ENCODE results near the gene C2CD3.

C2CD3 gene

GRCh38 chr11:74024261-74025029 lies 146.4 kb downstream of the C2CD3 start:
- Histone ChIP-seq H3K27me3 (replicated peaks; ENCODE audit: control insufficient read depth, insufficient read depth, low read length, poor library complexity, severe bottlenecking) (no peaks in the 10 kb centered on the region), H3K9me3 (ENCODE audit: control insufficient read depth, low read length) (no peaks in the 10 kb centered on the region), H3K4me3 (ENCODE audit: insufficient read depth, low read depth, low read length, poor library complexity, severe bottlenecking) (no peak overlapping the region), H3K36me3 (ENCODE audit: control insufficient read depth, insufficient read depth, low read length) (no peaks in the 10 kb centered on the region), H3K27ac (ENCODE audit: insufficient read depth, low read length, poor library complexity, severe bottlenecking) (no peak overlapping the region), H3K4me1 (ENCODE audit: control insufficient read depth, insufficient read depth, low read length, poor library complexity, severe bottlenecking) (peaks cover 22% of the 10 kb centered on the region)
- DNase-seq: no peak

- peaks cover 33% of the 10 kb centered on the region for H3K4me1 ChIP-seq (ENCODE audit: control insufficient read depth, insufficient read depth, low read length, poor library complexity, severe bottlenecking)
These were observed 147.5 kb downstream of the C2CD3 start for GRCh38 chr11:74023276-74023675.

GRCh38 chr11:74022546-74022945 lies 148.3 kb downstream of the C2CD3 start:
- H3K27ac ChIP-seq (ENCODE audit: insufficient read depth, low read length, poor library complexity, severe bottlenecking): no peak overlapping the region
- H3K27me3 ChIP-seq (replicated peaks; ENCODE audit: control insufficient read depth, insufficient read depth, low read length, poor library complexity, severe bottlenecking): no peaks in the 10 kb centered on the region
- H3K4me3 ChIP-seq (ENCODE audit: insufficient read depth, low read depth, low read length, poor library complexity, severe bottlenecking): no peak overlapping the region
- H3K4me1 ChIP-seq (ENCODE audit: control insufficient read depth, insufficient read depth, low read length, poor library complexity, severe bottlenecking): peaks cover 35% of the 10 kb centered on the region
- no peaks in the 10 kb centered on the region for H3K9me3 ChIP-seq (ENCODE audit: control insufficient read depth, low read length)
- no peak for DNase-seq
- no peaks in the 10 kb centered on the region for H3K36me3 ChIP-seq (ENCODE audit: control insufficient read depth, insufficient read depth, low read length)

More at GRCh38 chr11:74023276-74023675, 147.5 kb downstream of the C2CD3 start:
- Histone ChIP-seq H3K27ac (ENCODE audit: insufficient read depth, low read length, poor library complexity, severe bottlenecking) (no peak overlapping the region), H3K27me3 (replicated peaks; ENCODE audit: control insufficient read depth, insufficient read depth, low read length, poor library complexity, severe bottlenecking) (no peaks in the 10 kb centered on the region), H3K9me3 (ENCODE audit: control insufficient read depth, low read length) (no peaks in the 10 kb centered on the region), H3K4me3 (ENCODE audit: insufficient read depth, low read depth, low read length, poor library complexity, severe bottlenecking) (no peak overlapping the region), H3K36me3 (ENCODE audit: control insufficient read depth, insufficient read depth, low read length) (no peaks in the 10 kb centered on the region)
- no peak for DNase-seq

DNA sequence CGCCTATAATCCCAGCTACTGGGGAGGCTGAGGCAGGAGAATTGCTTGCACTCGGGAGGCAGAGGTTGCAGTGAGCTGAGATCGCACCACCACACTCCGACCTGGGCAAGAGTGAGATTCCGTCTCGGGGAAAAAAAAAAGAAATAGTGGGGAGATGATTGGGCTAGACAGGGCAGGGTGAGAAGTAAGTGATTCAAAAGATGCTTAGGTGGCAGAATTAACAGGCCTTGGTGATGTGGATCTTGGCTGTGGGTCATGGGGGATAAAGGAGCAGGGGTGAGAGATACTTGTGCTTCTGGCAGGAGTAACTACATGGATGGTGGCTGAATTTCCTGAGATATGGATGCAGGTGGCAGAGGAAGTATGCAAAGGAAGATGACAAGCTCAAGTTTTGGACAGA lies 148.8 kb downstream of the C2CD3 start:
- Histone ChIP-seq H3K27me3 (replicated peaks; ENCODE audit: control insufficient read depth, insufficient read depth, low read length, poor library complexity, severe bottlenecking) (no peaks in the 10 kb centered on the region), H3K27ac (ENCODE audit: insufficient read depth, low read length, poor library complexity, severe bottlenecking) (no peak overlapping the region), H3K36me3 (ENCODE audit: control insufficient read depth, insufficient read depth, low read length) (no peaks in the 10 kb centered on the region), H3K4me1 (ENCODE audit: control insufficient read depth, insufficient read depth, low read length, poor library complexity, severe bottlenecking) (peaks cover 35% of the 10 kb centered on the region), H3K9me3 (ENCODE audit: control insufficient read depth, low read length) (no peaks in the 10 kb centered on the region), H3K4me3 (ENCODE audit: insufficient read depth, low read depth, low read length, poor library complexity, severe bottlenecking) (no peak overlapping the region)
- no peak for DNase-seq

GRCh38 chr11:74020539-74020938 lies 150.3 kb downstream of the C2CD3 start:
- no peaks in the 10 kb centered on the region for H3K27me3 ChIP-seq (replicated peaks; ENCODE audit: control insufficient read depth, insufficient read depth, low read length, poor library complexity, severe bottlenecking)
- no peak overlapping the region for H3K27ac ChIP-seq (ENCODE audit: insufficient read depth, low read length, poor library complexity, severe bottlenecking)
- DNase-seq: no peak
- H3K4me3 ChIP-seq (ENCODE audit: insufficient read depth, low read depth, low read length, poor library complexity, severe bottlenecking): no peak overlapping the region
- H3K9me3 ChIP-seq (ENCODE audit: control insufficient read depth, low read length): no peaks in the 10 kb centered on the region
- H3K4me1 ChIP-seq (ENCODE audit: control insufficient read depth, insufficient read depth, low read length, poor library complexity, severe bottlenecking): peaks cover 42% of the 10 kb centered on the region
- H3K36me3 ChIP-seq (ENCODE audit: control insufficient read depth, insufficient read depth, low read length): no peaks in the 10 kb centered on the region

DNA sequence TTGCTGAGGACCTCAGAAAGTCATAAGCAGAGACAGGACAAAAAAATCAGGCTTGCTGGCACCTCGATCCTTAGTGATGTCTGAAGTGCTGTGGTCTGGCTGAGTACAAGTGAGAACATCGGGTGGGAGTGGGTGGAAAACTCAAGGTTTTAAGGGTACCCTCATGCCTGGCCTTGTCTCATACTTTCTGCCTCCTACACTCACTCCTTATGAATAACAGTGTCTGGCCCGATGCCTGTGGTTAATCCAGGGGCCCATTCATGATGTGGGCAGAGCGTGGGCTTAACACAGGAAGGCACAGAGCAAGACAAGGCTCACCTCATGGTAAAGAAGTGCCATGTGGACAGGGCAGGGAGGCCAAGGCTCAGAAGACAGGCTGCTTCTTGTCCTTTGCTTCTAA lies 150.9 kb downstream of the C2CD3 start:
- Histone ChIP-seq H3K9me3 (ENCODE audit: control insufficient read depth, low read length) (no peaks in the 10 kb centered on the region), H3K27me3 (replicated peaks; ENCODE audit: control insufficient read depth, insufficient read depth, low read length, poor library complexity, severe bottlenecking) (no peaks in the 10 kb centered on the region), H3K27ac (ENCODE audit: insufficient read depth, low read length, poor library complexity, severe bottlenecking) (no peak overlapping the region), H3K4me1 (ENCODE audit: control insufficient read depth, insufficient read depth, low read length, poor library complexity, severe bottlenecking) (peaks cover 47% of the 10 kb centered on the region), H3K4me3 (ENCODE audit: insufficient read depth, low read depth, low read length, poor library complexity, severe bottlenecking) (no peak overlapping the region), H3K36me3 (ENCODE audit: control insufficient read depth, insufficient read depth, low read length) (no peaks in the 10 kb centered on the region)
- no peak for DNase-seq

DNA sequence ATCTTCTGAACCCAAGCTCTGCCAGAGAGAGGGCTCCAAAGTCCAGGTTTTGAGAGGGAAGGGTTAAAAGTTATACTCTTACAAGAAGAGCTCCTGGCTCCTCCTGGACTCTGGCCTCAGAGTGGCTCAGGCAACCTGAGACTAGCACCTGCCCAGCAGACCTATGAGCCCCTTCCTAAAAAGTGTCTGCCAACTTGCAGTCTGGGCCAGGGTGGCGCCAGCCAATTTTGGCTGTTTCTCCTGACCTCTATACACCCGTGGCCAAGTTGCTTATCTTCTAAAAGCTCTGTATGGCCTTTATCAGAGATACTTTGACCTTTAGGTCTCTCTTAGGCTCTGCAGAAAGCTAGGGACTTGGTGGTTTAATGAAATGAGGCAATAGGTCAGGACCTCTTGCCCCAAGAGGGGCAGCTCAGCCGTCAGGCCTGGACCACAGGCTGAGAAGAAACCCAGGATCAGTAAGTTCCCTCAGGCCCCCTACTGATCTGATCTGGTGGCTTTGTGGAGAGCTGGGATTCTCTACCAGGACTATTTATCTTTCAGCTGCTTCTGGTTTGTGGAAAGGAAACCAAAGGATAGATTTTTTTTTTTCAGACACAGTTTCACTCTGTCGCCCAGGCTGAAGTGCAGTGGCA lies 151.6 kb downstream of the C2CD3 start:
- no peak for DNase-seq
- H3K4me1 ChIP-seq (ENCODE audit: control insufficient read depth, insufficient read depth, low read length, poor library complexity, severe bottlenecking): peaks cover 48% of the 10 kb centered on the region
- no peak overlapping the region for H3K4me3 ChIP-seq (ENCODE audit: insufficient read depth, low read depth, low read length, poor library complexity, severe bottlenecking)
- no peaks in the 10 kb centered on the region for H3K27me3 ChIP-seq (replicated peaks; ENCODE audit: control insufficient read depth, insufficient read depth, low read length, poor library complexity, severe bottlenecking)
- no peak overlapping the region for H3K27ac ChIP-seq (ENCODE audit: insufficient read depth, low read length, poor library complexity, severe bottlenecking)
- no peaks in the 10 kb centered on the region for H3K9me3 ChIP-seq (ENCODE audit: control insufficient read depth, low read length)
- H3K36me3 ChIP-seq (ENCODE audit: control insufficient read depth, insufficient read depth, low read length): no peaks in the 10 kb centered on the region

DNA sequence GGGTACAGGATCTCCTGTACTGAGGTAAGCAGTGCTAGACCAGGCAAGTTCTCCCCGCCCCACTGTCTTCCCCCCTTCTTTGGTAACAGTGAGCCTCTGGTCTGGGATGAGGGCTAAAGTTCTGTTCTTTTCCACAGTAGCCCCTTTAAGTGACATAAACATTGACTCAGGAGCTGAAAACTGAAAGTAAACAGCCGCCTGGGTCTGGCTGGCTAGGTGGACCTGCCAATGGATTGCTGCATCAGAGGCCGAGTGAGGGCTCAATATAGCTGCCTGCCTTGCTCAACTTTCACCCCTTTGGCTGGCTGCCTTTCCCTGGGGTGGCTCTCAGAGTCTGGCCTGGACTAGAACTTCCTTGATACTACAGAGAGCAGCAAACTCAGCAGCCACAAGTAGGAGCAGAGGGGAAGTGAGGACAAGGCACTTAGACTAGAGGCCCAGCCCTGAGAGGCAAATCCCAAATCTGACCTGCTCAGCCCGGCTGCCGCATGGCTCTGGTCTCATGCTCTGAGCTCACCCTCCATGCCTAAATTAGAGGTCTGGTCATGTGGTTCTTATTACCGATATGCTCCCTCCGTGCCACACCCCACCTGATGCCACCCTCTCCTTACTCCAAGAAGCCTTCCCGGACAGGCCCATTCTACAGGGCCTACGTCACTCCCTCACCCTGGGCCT lies 152.3 kb downstream of the C2CD3 start:
- H3K4me1 ChIP-seq (ENCODE audit: control insufficient read depth, insufficient read depth, low read length, poor library complexity, severe bottlenecking): peaks cover 56% of the 10 kb centered on the region
- DNase-seq: no peak
- no peak overlapping the region for H3K27ac ChIP-seq (ENCODE audit: insufficient read depth, low read length, poor library complexity, severe bottlenecking)
- no peaks in the 10 kb centered on the region for H3K36me3 ChIP-seq (ENCODE audit: control insufficient read depth, insufficient read depth, low read length)
- H3K4me3 ChIP-seq (ENCODE audit: insufficient read depth, low read depth, low read length, poor library complexity, severe bottlenecking): no peak overlapping the region
- no peaks in the 10 kb centered on the region for H3K27me3 ChIP-seq (replicated peaks; ENCODE audit: control insufficient read depth, insufficient read depth, low read length, poor library complexity, severe bottlenecking)
- no peaks in the 10 kb centered on the region for H3K9me3 ChIP-seq (ENCODE audit: control insufficient read depth, low read length)

GRCh38 chr11:74017631-74018030 lies 153.2 kb downstream of the C2CD3 start:
- H3K27ac ChIP-seq (ENCODE audit: insufficient read depth, low read length, poor library complexity, severe bottlenecking): no peak overlapping the region
- no peak overlapping the region for H3K4me3 ChIP-seq (ENCODE audit: insufficient read depth, low read depth, low read length, poor library complexity, severe bottlenecking)
- no peaks in the 10 kb centered on the region for H3K9me3 ChIP-seq (ENCODE audit: control insufficient read depth, low read length)
- H3K36me3 ChIP-seq (ENCODE audit: control insufficient read depth, insufficient read depth, low read length): no peaks in the 10 kb centered on the region
- no peaks in the 10 kb centered on the region for H3K27me3 ChIP-seq (replicated peaks; ENCODE audit: control insufficient read depth, insufficient read depth, low read length, poor library complexity, severe bottlenecking)
- peaks cover 64% of the 10 kb centered on the region for H3K4me1 ChIP-seq (ENCODE audit: control insufficient read depth, insufficient read depth, low read length, poor library complexity, severe bottlenecking)
- no peak for DNase-seq
